Osteoblast (primary cell): Measurements from ENCODE around the gene KRTAP5-6. TPM values are rescaled to one million over a fixed set of nuclear protein-coding genes. Genes with fewer than 3 reads are reported as not detected.

Experiments
- DNase-seq: peaks from one replicate; pipeline ENCODE4 v3.0.0; 2011; ENCODE audit warnings: low spot score, mixed read lengths; ENCODE audit not compliant: insufficient read length; ENCODE audit errors: missing footprints
- H2AFZ ChIP-seq: 2 replicates; pipeline ENCODE4 v1.6.0; 2011; ENCODE audit warnings: mild to moderate bottlenecking, low read length
- H3K27ac ChIP-seq: 2 replicates; pipeline ENCODE4 v1.5.1; 2011; ENCODE audit warnings: mild to moderate bottlenecking, low read depth, low read length, moderate library complexity
- H3K27me3 ChIP-seq: 2 replicates; pipeline ENCODE4 v1.6.0; 2012; ENCODE audit warnings: mild to moderate bottlenecking, control low read depth, inconsistent platforms, low read length, moderate library complexity; ENCODE audit not compliant: insufficient read depth
- H3K36me3 ChIP-seq: 2 replicates; pipeline ENCODE4 v1.5.1; 2011; ENCODE audit warnings: mild to moderate bottlenecking, low read length, control low read depth, moderate library complexity; ENCODE audit not compliant: insufficient read depth
- H3K4me1 ChIP-seq: 2 replicates; pipeline ENCODE4 v1.5.1; 2011; ENCODE audit warnings: mild to moderate bottlenecking, low read length, control low read depth, moderate library complexity; ENCODE audit not compliant: insufficient read depth
- H3K4me2 ChIP-seq: 2 replicates; pipeline ENCODE4 v1.6.0; 2011; ENCODE audit warnings: mild to moderate bottlenecking, low read length; ENCODE audit not compliant: insufficient read depth
- H3K4me3 ChIP-seq: fragments of 200-600 bp; sonication (generic); 3 replicates; pipeline ENCODE4 v1.5.1; 2012; ENCODE audit warnings: mild to moderate bottlenecking, low read length, inconsistent platforms; ENCODE audit not compliant: insufficient read depth
- H3K79me2 ChIP-seq: 2 replicates; pipeline ENCODE4 v1.6.0; 2012; ENCODE audit warnings: mild to moderate bottlenecking, low read length, control low read depth, inconsistent platforms; ENCODE audit not compliant: insufficient read depth
- H3K9me3 ChIP-seq: 2 replicates; pipeline ENCODE4 v1.5.1; 2011; ENCODE audit warnings: low read depth, low read length, control low read depth
- H4K20me1 ChIP-seq: 2 replicates; pipeline ENCODE4 v1.6.0; 2012; ENCODE audit warnings: mild to moderate bottlenecking, low read length, control low read depth; ENCODE audit not compliant: insufficient read depth
- CTCF ChIP-seq: IDR thresholded peaks from 2 replicates; pipeline ENCODE4 v1.5.1; 2011; ENCODE audit warnings: mild to moderate bottlenecking, low read depth, low read length, moderate library complexity; ENCODE audit errors: extremely low read depth
- total RNA-seq: library from RNA; depleted of rRNA; stranded (reverse); fragments of >200 nt; gene quantifications from 2 replicates; pipeline ENCODE4 v1.2.3, GENCODE V29; 2012

Gene KRTAP5-6
- total RNA-seq, 1 donor = not detected

GRCh38 chr11:1731451-1732059 is 34.6 kb downstream of the KRTAP5-6 start:
- H3K4me3 ChIP-seq = no peak overlapping the region
- no peaks in the 10 kb centered on the region for H3K4me1 ChIP-seq
- DNase-seq = no peak
- H2AFZ ChIP-seq = no peak overlapping the region
- H3K36me3 ChIP-seq = no peaks in the 10 kb centered on the region
- peaks cover 7% of the 10 kb centered on the region for H4K20me1 ChIP-seq
- peaks cover 46% of the 10 kb centered on the region for H3K27me3 ChIP-seq
- no peaks in the 10 kb centered on the region for H3K9me3 ChIP-seq
- no peak overlapping the region for H3K27ac ChIP-seq
- TF ChIP-seq CTCF = no peak
- no peaks in the 10 kb centered on the region for H3K79me2 ChIP-seq
- no peak overlapping the region for H3K4me2 ChIP-seq

- no peaks in the 10 kb centered on the region for H3K36me3 ChIP-seq
- no peak overlapping the region for H2AFZ ChIP-seq
- no peak for DNase-seq
These were observed 35.5 kb downstream of the KRTAP5-6 start for GRCh38 chr11:1732418-1733008.

GRCh38 chr11:1733009-1733715 is 36.2 kb downstream of the KRTAP5-6 start:
- H3K4me2 ChIP-seq = no peak overlapping the region
- no peak for DNase-seq
- H3K27ac ChIP-seq = no peak overlapping the region
- no peaks in the 10 kb centered on the region for H3K79me2 ChIP-seq
- no peak for TF ChIP-seq CTCF
- H3K4me1 ChIP-seq = no peaks in the 10 kb centered on the region
- H3K27me3 ChIP-seq = peaks cover 38% of the 10 kb centered on the region
- peaks cover 4% of the 10 kb centered on the region for H3K9me3 ChIP-seq
- peaks cover 7% of the 10 kb centered on the region for H4K20me1 ChIP-seq
- no peaks in the 10 kb centered on the region for H3K36me3 ChIP-seq
- no peak overlapping the region for H3K4me3 ChIP-seq
- H2AFZ ChIP-seq = no peak overlapping the region

More at GRCh38 chr11:1732418-1733008, 35.5 kb downstream of the KRTAP5-6 start:
- H3K79me2 ChIP-seq = no peaks in the 10 kb centered on the region
- no peaks in the 10 kb centered on the region for H3K4me1 ChIP-seq
- no peak overlapping the region for H3K4me2 ChIP-seq
- H3K4me3 ChIP-seq = no peak overlapping the region
- H3K27ac ChIP-seq = no peak overlapping the region
- H4K20me1 ChIP-seq = peaks cover 7% of the 10 kb centered on the region
- peaks cover 45% of the 10 kb centered on the region for H3K27me3 ChIP-seq
- no peak for TF ChIP-seq CTCF
- H3K9me3 ChIP-seq = peaks cover 3% of the 10 kb centered on the region
